Measurements from ENCODE around the gene RAET1G. TPM values are rescaled to one million over a fixed set of nuclear protein-coding genes. Genes with fewer than 3 reads are reported as not detected.

The RAET1G gene
- total and polyA plus RNA-seq, 2 donors (not counting 1 experiment from before 2014, with no cell fraction given) = not detected

- Histone ChIP-seq H3K4me2 (replicated peaks; ENCODE audit: low read depth, low read length, poor library complexity, severe bottlenecking) (peak overlapping the region; percentile 85), H3K27ac (ENCODE audit: low read length in 2 of 2) (no peak overlapping the region), H3K79me2 (ENCODE audit: control insufficient read depth, insufficient read depth, low read length) (no peaks in the 10 kb centered on the region), H3K9ac (ENCODE audit: low read length) (peak overlapping the region; percentile 55), H4K20me1 (ENCODE audit: control insufficient read depth, insufficient read depth, low read length, poor library complexity, severe bottlenecking) (no peaks in the 10 kb centered on the region), H3K9me3 (ENCODE audit: control extremely low read depth in 1 of 3, control insufficient read depth in 2 of 3, insufficient read depth in 1 of 3, low read length in 2 of 3) (peaks cover 0 to 33% (median 0%) of the 10 kb centered on the region in 3 donors), H3K27me3 (replicated peaks in 1 of 4; ENCODE audit: control extremely low read depth in 1 of 4, control insufficient read depth in 3 of 4, insufficient read depth in 4 of 4, low read length in 3 of 4) (peaks cover 2 to 83% (median 60%) of the 10 kb centered on the region in 4 experiments), H3K4me3 (ENCODE audit: control extremely low read depth in 1 of 5, extremely low read depth in 1 of 5, insufficient read depth in 1 of 5, low read depth in 2 of 5, low read length in 4 of 5) (peak overlapping the region in 2 of 5 experiments; percentile 48 to 54), H3K4me1 (ENCODE audit: control insufficient read depth in 2 of 2, insufficient read depth in 2 of 2, low read length in 2 of 2) (peaks cover 43 to 52% of the 10 kb centered on the region in 2 donors), H2AFZ (ENCODE audit: insufficient read depth, low read depth, low read length, poor library complexity, severe bottlenecking) (no peak overlapping the region), H3K36me3 (replicated peaks in 1 of 2; ENCODE audit: control extremely low read depth in 1 of 2, control insufficient read depth in 1 of 2, extremely low read depth in 1 of 2, insufficient read depth in 2 of 2, low read length in 1 of 2) (no peaks in the 10 kb centered on the region)
- WGBS (ENCODE audit: insufficient coverage) = 29% methylated on average over 3 of the region's 5 CpGs
- Mint-ChIP-seq H3K4me1 (peaks cover 43% of the 10 kb centered on the region), H3K4me3 (peak overlapping the region; percentile 88), H3K9me3 (ENCODE audit: insufficient read depth) (no peaks in the 10 kb centered on the region), H3K27me3 (peaks cover 69% of the 10 kb centered on the region), H3K27ac (peak overlapping the region; percentile 58)
- POLR2A ChIA-PET = no interaction called here
- intact Hi-C loops (cut with micrococcal nuclease) = loop anchor here (2.0 kb wide), 1 partner anchor 23 kb away; the partner anchor contains the start of gene ULBP1
- ATAC-seq (ENCODE audit: low read depth) = no peak
- CTCF ChIA-PET = no interaction called here
- no peak for DNase-seq
- TF ChIP-seq CTCF (IDR thresholded peaks at IDR 0.05) (no peak), EZH2 (IDR thresholded peaks at IDR 0.05; ENCODE audit: borderline replicate concordance, insufficient read depth, low read depth, low read length, poor library complexity, severe bottlenecking) (no peak)
Observed at GRCh38 chr6:149939356-149939648, 16.4 kb upstream of the RAET1G start.

- H3K27me3 ChIP-seq (replicated peaks in 1 of 4; ENCODE audit: control extremely low read depth in 1 of 4, control insufficient read depth in 3 of 4, insufficient read depth in 4 of 4, low read length in 3 of 4) = peaks cover 2 to 83% (median 63%) of the 10 kb centered on the region in 4 experiments
- peak overlapping the region; percentile 88 for H3K4me3 Mint-ChIP-seq
- peaks cover 0 to 33% (median 0%) of the 10 kb centered on the region in 3 donors for H3K9me3 ChIP-seq (ENCODE audit: control extremely low read depth in 1 of 3, control insufficient read depth in 2 of 3, insufficient read depth in 1 of 3, low read length in 2 of 3)
- 1% methylated on average over 54 of the region's 58 CpGs for WGBS (ENCODE audit: insufficient coverage)
- ATAC-seq (ENCODE audit: low read depth) (peak; percentile 49), DNase-seq (peak; percentile 94)
- intact Hi-C loops (cut with micrococcal nuclease) = loop anchor here (2.0 kb wide), 1 partner anchor 24 kb away; the partner anchor contains the start of gene ULBP1
- H3K4me2 ChIP-seq (replicated peaks; ENCODE audit: low read depth, low read length, poor library complexity, severe bottlenecking) = peak overlapping the region; percentile 85
- ChIA-PET CTCF (interaction anchor here (0.8 kb wide), 1 partner anchor 78 kb away, joined by 3 read pairs; no protein-coding TSS in a partner anchor), POLR2A (no interaction called here)
- peaks cover 73% of the 10 kb centered on the region for H3K27me3 Mint-ChIP-seq
- H3K9me3 Mint-ChIP-seq (ENCODE audit: insufficient read depth) = no peaks in the 10 kb centered on the region
- no peaks in the 10 kb centered on the region for H3K36me3 ChIP-seq (replicated peaks in 1 of 2; ENCODE audit: control extremely low read depth in 1 of 2, control insufficient read depth in 1 of 2, extremely low read depth in 1 of 2, insufficient read depth in 2 of 2, low read length in 1 of 2)
- H2AFZ ChIP-seq (ENCODE audit: insufficient read depth, low read depth, low read length, poor library complexity, severe bottlenecking) = peak overlapping the region; percentile 61
- H3K4me1 ChIP-seq (ENCODE audit: control insufficient read depth in 2 of 2, insufficient read depth in 2 of 2, low read length in 2 of 2) = peaks cover 43 to 52% of the 10 kb centered on the region in 2 donors
- no peak overlapping the region for H3K27ac ChIP-seq (ENCODE audit: low read length in 2 of 2)
- peaks cover 43% of the 10 kb centered on the region for H3K4me1 Mint-ChIP-seq
- peak overlapping the region in 4 of 5 experiments; percentile 48 to 59 (median 53) for H3K4me3 ChIP-seq (ENCODE audit: control extremely low read depth in 1 of 5, extremely low read depth in 1 of 5, insufficient read depth in 1 of 5, low read depth in 2 of 5, low read length in 4 of 5)
- H3K79me2 ChIP-seq (ENCODE audit: control insufficient read depth, insufficient read depth, low read length) = no peaks in the 10 kb centered on the region
- H3K9ac ChIP-seq (ENCODE audit: low read length) = peak overlapping the region; percentile 55
- no peaks in the 10 kb centered on the region for H4K20me1 ChIP-seq (ENCODE audit: control insufficient read depth, insufficient read depth, low read length, poor library complexity, severe bottlenecking)
- TF ChIP-seq EZH2 (IDR thresholded peaks at IDR 0.05; ENCODE audit: borderline replicate concordance, insufficient read depth, low read depth, low read length, poor library complexity, severe bottlenecking) (no peak), CTCF (IDR thresholded peaks at IDR 0.05) (no peak)
- peak overlapping the region; percentile 58 for H3K27ac Mint-ChIP-seq
Observed at GRCh38 chr6:149938571-149939355, 15.8 kb upstream of the RAET1G start.

All from B cell (primary cell).